ENCODE measurements around the gene NHSL2.

GRCh38 chrX:72046447-72046846, 135.8 kb downstream of the NHSL2 start:
- TF ChIP-seq HNRNPH1 (optimal IDR thresholded peaks at IDR 0.05; ENCODE audit: low read depth, low read length) (no peak), CHCHD3 (CRISPR knock-in tag; IDR thresholded peaks at IDR 0.05) (no peak), ZBTB33 (CRISPR knock-in tag; IDR thresholded peaks at IDR 0.05) (no peak), KLF6 (CRISPR knock-in tag; IDR thresholded peaks at IDR 0.05) (no peak), USF2 (IDR thresholded peaks at IDR 0.05; ENCODE audit: low read depth, low read length) (no peak), USF2 (CRISPR knock-in tag; IDR thresholded peaks at IDR 0.05; ENCODE audit: borderline replicate concordance) (no peak), MATR3 (CRISPR knock-in tag; IDR thresholded peaks at IDR 0.05) (no peak), KAT2B (IDR thresholded peaks at IDR 0.05; ENCODE audit: borderline replicate concordance, low read depth, low read length) (no peak), ZBTB3 (CRISPR knock-in tag; IDR thresholded peaks at IDR 0.05; ENCODE audit: borderline replicate concordance, low read depth) (no peak), SUZ12 (IDR thresholded peaks at IDR 0.05; ENCODE audit: low read depth, low read length) (no peak), ZNF335 (CRISPR knock-in tag; IDR thresholded peaks at IDR 0.05) (no peak), CTCF (CRISPR knock-in tag; IDR thresholded peaks at IDR 0.05) (no peak), ZNF18 (CRISPR knock-in tag; IDR thresholded peaks at IDR 0.05; ENCODE audit: insufficient replicate concordance) (no peak), KDM5A (IDR thresholded peaks at IDR 0.05; ENCODE audit: borderline replicate concordance, low read length) (no peak), POGZ (CRISPR knock-in tag; IDR thresholded peaks at IDR 0.05) (no peak)

Measured in HepG2 (cell line).